ENCODE data around the gene RNU6-7.

The RNU6-7 gene

GRCh38 chr14:32192712-32193373, 9.0 kb upstream of the RNU6-7 start:
- Histone ChIP-seq H3K27ac (no peak overlapping the region), H3K36me3 (replicated peaks) (no peaks in the 10 kb centered on the region), H3K27me3 (replicated peaks) (no peaks in the 10 kb centered on the region), H3K4me3 (ENCODE audit: low read depth, low read length) (no peak overlapping the region)
- no peak for TF ChIP-seq CTCF (IDR thresholded peaks at IDR 0.05; ENCODE audit: low read depth, low read length, missing control alignments)
- in situ Hi-C loops (cut with HindIII; ENCODE audit: low pct_ligation_motif_present, low sequenced_read_pairs) = no loop called here
- DNase-seq = no peak

- no peak for TF ChIP-seq CTCF (IDR thresholded peaks at IDR 0.05; ENCODE audit: low read depth, low read length, missing control alignments)
- Histone ChIP-seq H3K27ac (no peak overlapping the region), H3K4me3 (ENCODE audit: low read depth, low read length) (no peak overlapping the region), H3K36me3 (replicated peaks) (no peaks in the 10 kb centered on the region), H3K27me3 (replicated peaks) (no peaks in the 10 kb centered on the region)
- no peak for DNase-seq
- in situ Hi-C loops (cut with HindIII; ENCODE audit: low pct_ligation_motif_present, low sequenced_read_pairs) = no loop called here
Observed at GRCh38 chr14:32193532-32193931, 8.3 kb upstream of the RNU6-7 start.

- in situ Hi-C loops (cut with HindIII; ENCODE audit: low pct_ligation_motif_present, low sequenced_read_pairs) = no loop called here
- no peak for DNase-seq
- H3K36me3 ChIP-seq (replicated peaks) = no peaks in the 10 kb centered on the region
- TF ChIP-seq CTCF (IDR thresholded peaks at IDR 0.05; ENCODE audit: low read depth, low read length, missing control alignments) = no peak
- no peaks in the 10 kb centered on the region for H3K27me3 ChIP-seq (replicated peaks)
- H3K4me3 ChIP-seq (ENCODE audit: low read depth, low read length) = no peak overlapping the region
- no peak overlapping the region for H3K27ac ChIP-seq
Observed at GRCh38 chr14:32195636-32196035, 6.2 kb upstream of the RNU6-7 start.

GRCh38 chr14:32197919-32198318, 3.9 kb upstream of the RNU6-7 start:
- Histone ChIP-seq H3K27ac (no peak overlapping the region), H3K36me3 (replicated peaks) (no peaks in the 10 kb centered on the region), H3K4me3 (ENCODE audit: low read depth, low read length) (no peak overlapping the region), H3K27me3 (replicated peaks) (no peaks in the 10 kb centered on the region)
- in situ Hi-C loops (cut with HindIII; ENCODE audit: low pct_ligation_motif_present, low sequenced_read_pairs) = no loop called here
- TF ChIP-seq CTCF (IDR thresholded peaks at IDR 0.05; ENCODE audit: low read depth, low read length, missing control alignments) = no peak
- DNase-seq = no peak

GRCh38 chr14:32200368-32201192, 1.3 kb upstream of the RNU6-7 start:
- Histone ChIP-seq H3K4me3 (ENCODE audit: low read depth, low read length) (peak overlapping the region; percentile 76), H3K27me3 (replicated peaks) (no peaks in the 10 kb centered on the region), H3K36me3 (replicated peaks) (no peaks in the 10 kb centered on the region), H3K27ac (no peak overlapping the region)
- TF ChIP-seq CTCF (IDR thresholded peaks at IDR 0.05; ENCODE audit: low read depth, low read length, missing control alignments) = no peak
- in situ Hi-C loops (cut with HindIII; ENCODE audit: low pct_ligation_motif_present, low sequenced_read_pairs) = no loop called here
- no peak for DNase-seq

All from brain microvascular endothelial cell (primary cell).